HG03520 (cell line): ENCODE data around the gene ANKRD53.

Experiments used
- ATAC-seq: cut with Tn5 transposase; IDR thresholded peaks from one replicate; pipeline ENCODE4 v1.9.1; 2021; ENCODE audit warnings: mild to moderate bottlenecking, moderate library complexity; ENCODE audit not compliant: unreplicated experiment

ANKRD53 gene

GRCh38 chr2:70978341-70979179 lies at the start of gene ANKRD53:
TSS of gene ANKRD53 (plus strand) at chr2:70978630. CDS start at chr2:70978646, 16 bp downstream.
- peak; percentile 34 for ATAC-seq

- ATAC-seq = no peak
These were observed 47.8 kb upstream of the ANKRD53 start for GRCh38 chr2:70930371-70931329.

- no peak for ATAC-seq
These were observed 46.9 kb upstream of the ANKRD53 start for GRCh38 chr2:70931376-70932000.

GRCh38 chr2:70932631-70933230 lies 45.7 kb upstream of the ANKRD53 start:
- no peak for ATAC-seq

- no peak for ATAC-seq
These were observed 43.4 kb upstream of the ANKRD53 start for GRCh38 chr2:70934981-70935380.

- no peak for ATAC-seq
These were observed 42.8 kb upstream of the ANKRD53 start, which contains the start of gene ATP6V1B1 for GRCh38 chr2:70935468-70936164. TSS of gene ATP6V1B1 (plus strand) at chr2:70935900. CDS start at chr2:70935955, 55 bp downstream.

GRCh38 chr2:70936165-70936978 lies 42.1 kb upstream of the ANKRD53 start:
- ATAC-seq = no peak

- no peak for ATAC-seq
These were observed 41.2 kb upstream of the ANKRD53 start for GRCh38 chr2:70936979-70937811.

- no peak for ATAC-seq
These were observed 40.4 kb upstream of the ANKRD53 start for GRCh38 chr2:70937866-70938585.

- ATAC-seq = no peak
These were observed 39.9 kb upstream of the ANKRD53 start for GRCh38 chr2:70938586-70938950.

GRCh38 chr2:70939001-70939838 lies 39.2 kb upstream of the ANKRD53 start:
- no peak for ATAC-seq

GRCh38 chr2:70939839-70940580 lies 38.4 kb upstream of the ANKRD53 start:
- ATAC-seq = no peak

- ATAC-seq = no peak
These were observed 37.2 kb upstream of the ANKRD53 start for GRCh38 chr2:70941186-70941585.

- ATAC-seq = no peak
These were observed 36.7 kb upstream of the ANKRD53 start for GRCh38 chr2:70941701-70942100.

- no peak for ATAC-seq
These were observed 35.8 kb upstream of the ANKRD53 start for GRCh38 chr2:70942396-70943204.
